Testis (tissue), 3 donors: ENCODE data around the gene ASIC2. TPM values are rescaled to one million over a fixed set of nuclear protein-coding genes. Genes with fewer than 3 reads are reported as not detected.

Source experiments
- DNase-seq: peaks from one replicate; pipeline ENCODE4 v3.0.0-alpha.2; 2019
- H3K27ac ChIP-seq, 2 donors: fragments of 200-600 bp; sonication (generic); one replicate each; pipeline ENCODE4 v1.5.1; 2019
- H3K27me3 ChIP-seq: fragments of 200-600 bp; sonication (generic); one replicate; pipeline ENCODE4 v1.5.1; 2019
- H3K36me3 ChIP-seq: fragments of 200-600 bp; sonication (generic); one replicate; pipeline ENCODE4 v1.5.1; 2017; ENCODE audit warnings: low read depth; ENCODE audit errors: missing control alignments
- H3K4me1 ChIP-seq: fragments of 200-600 bp; sonication (generic); one replicate; pipeline ENCODE4 v1.5.1; 2019
- H3K4me3 ChIP-seq, 2 donors: fragments of 200-600 bp; sonication (generic); one replicate each; pipeline ENCODE4 v1.5.1; 2017 to 2019
- H3K9me3 ChIP-seq: fragments of 200-600 bp; sonication (generic); one replicate; pipeline ENCODE4 v1.5.1; 2017
- POLR2A ChIP-seq: fragments of 450-650 bp; IDR thresholded peaks from one replicate; pipeline ENCODE4 v1.6.1; 2017; ENCODE audit warnings: antibody characterized with exemption, mild to moderate bottlenecking, moderate library complexity
- WGBS, 2 donors: methylation state at CpG; one replicate each; pipeline ENCODE4 v1.1.5; 2018; 5-methylcytosine and 5-hydroxymethylcytosine counted together
- intact Hi-C: fragments of 100-400 bp; cut with DNase I; formaldehyde crosslinking; loops from one replicate; pipeline ENCODE4 v1.15.1; 2023; ENCODE audit warnings: low total_unique reads
- polyA plus RNA-seq: library from polyadenylated mRNA; stranded (reverse); fragments of 350-450 nt; fragmentation: Illumina TruSeq; extraction: RNeasy Lipid Tissue Mini Kit (QIAGEN cat#74804); gene quantifications from one replicate; pipeline ENCODE4 v1.2.3, GENCODE V29; 2014; ENCODE audit warnings: low read depth, low replicate concordance; ENCODE audit not compliant: insufficient read depth
- total RNA-seq, 2 donors: library from RNA; depleted of rRNA; stranded (reverse); fragments of >200 nt; gene quantifications; one replicate each; pipeline ENCODE4 v1.2.3, GENCODE V29; 2016
- TF ChIP-seq, protein P1 (sequence below), 3 experiments: fragments of 450-650 bp in 2 of 3; fragments of 200-600 bp in 1 of 3; sonication (generic) in 1 of 3; IDR thresholded peaks; one replicate each; pipeline ENCODE4 v1.5.1; 2016 to 2019; ENCODE audit warnings: antibody characterized with exemption in 3 of 3, mild to moderate bottlenecking in 2 of 3, moderate library complexity in 1 of 3

Gene ASIC2
- total and polyA plus RNA-seq, 3 donors from 2014 or later: 0.73 to 1.0 (median 0.81) TPM

DNA sequence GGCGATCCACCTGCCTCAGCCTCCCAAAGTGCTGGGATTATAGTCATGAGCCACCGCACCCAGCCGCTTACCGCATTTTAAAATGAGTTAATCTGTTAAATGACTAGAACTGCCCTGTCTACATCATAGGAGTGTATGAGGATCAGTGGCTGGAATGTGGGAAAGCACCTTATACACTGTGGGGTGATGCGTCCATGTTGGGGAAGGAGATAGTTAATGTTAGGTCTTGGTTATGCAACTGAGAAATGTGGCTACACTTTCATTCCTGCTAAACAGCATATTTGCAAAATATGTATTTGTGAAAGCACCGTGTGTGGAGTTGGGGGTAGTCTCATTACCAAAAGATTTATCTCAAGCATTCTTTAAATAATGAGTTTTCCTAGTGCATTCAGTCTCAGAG lies 193.8 kb downstream of the ASIC2 start:
- intact Hi-C loops: no loop called here
- Histone ChIP-seq H3K27ac (no peak overlapping the region), H3K27me3 (no peaks in the 10 kb centered on the region), H3K4me1 (no peaks in the 10 kb centered on the region), H3K9me3 (no peaks in the 10 kb centered on the region), H3K36me3 (no peaks in the 10 kb centered on the region), H3K4me3 (no peak overlapping the region)
- DNase-seq: no peak
- TF ChIP-seq, protein P1, sequence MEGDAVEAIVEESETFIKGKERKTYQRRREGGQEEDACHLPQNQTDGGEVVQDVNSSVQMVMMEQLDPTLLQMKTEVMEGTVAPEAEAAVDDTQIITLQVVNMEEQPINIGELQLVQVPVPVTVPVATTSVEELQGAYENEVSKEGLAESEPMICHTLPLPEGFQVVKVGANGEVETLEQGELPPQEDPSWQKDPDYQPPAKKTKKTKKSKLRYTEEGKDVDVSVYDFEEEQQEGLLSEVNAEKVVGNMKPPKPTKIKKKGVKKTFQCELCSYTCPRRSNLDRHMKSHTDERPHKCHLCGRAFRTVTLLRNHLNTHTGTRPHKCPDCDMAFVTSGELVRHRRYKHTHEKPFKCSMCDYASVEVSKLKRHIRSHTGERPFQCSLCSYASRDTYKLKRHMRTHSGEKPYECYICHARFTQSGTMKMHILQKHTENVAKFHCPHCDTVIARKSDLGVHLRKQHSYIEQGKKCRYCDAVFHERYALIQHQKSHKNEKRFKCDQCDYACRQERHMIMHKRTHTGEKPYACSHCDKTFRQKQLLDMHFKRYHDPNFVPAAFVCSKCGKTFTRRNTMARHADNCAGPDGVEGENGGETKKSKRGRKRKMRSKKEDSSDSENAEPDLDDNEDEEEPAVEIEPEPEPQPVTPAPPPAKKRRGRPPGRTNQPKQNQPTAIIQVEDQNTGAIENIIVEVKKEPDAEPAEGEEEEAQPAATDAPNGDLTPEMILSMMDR (IDR thresholded peaks at IDR 0.05): no peak
- no peak for TF ChIP-seq POLR2A
- 81 to 83% methylated on average over 6 of the region's 6 CpGs for WGBS, 2 donors

- Histone ChIP-seq H3K27me3 (no peaks in the 10 kb centered on the region), H3K27ac (no peak overlapping the region), H3K4me3 (no peak overlapping the region), H3K9me3 (no peaks in the 10 kb centered on the region), H3K4me1 (no peaks in the 10 kb centered on the region), H3K36me3 (no peaks in the 10 kb centered on the region)
- TF ChIP-seq, protein P1 (IDR thresholded peaks at IDR 0.05): no peak
- no peak for TF ChIP-seq POLR2A
- WGBS, 2 donors: 76 to 81% methylated on average over 8 of the region's 8 CpGs
- DNase-seq: no peak
- intact Hi-C loops: no loop called here
These were observed 195.7 kb downstream of the ASIC2 start for GRCh38 chr17:33097411-33097810.

GRCh38 chr17:33096161-33096560 lies 196.9 kb downstream of the ASIC2 start:
- H3K9me3 ChIP-seq: no peaks in the 10 kb centered on the region
- no peak overlapping the region for H3K27ac ChIP-seq
- H3K27me3 ChIP-seq: no peaks in the 10 kb centered on the region
- 68 to 80% methylated on average over 4 of the region's 4 CpGs for WGBS, 2 donors
- H3K4me1 ChIP-seq: no peaks in the 10 kb centered on the region
- no peak for TF ChIP-seq POLR2A
- TF ChIP-seq, protein P1 (IDR thresholded peaks at IDR 0.05): no peak
- intact Hi-C loops: no loop called here
- no peaks in the 10 kb centered on the region for H3K36me3 ChIP-seq
- no peak overlapping the region for H3K4me3 ChIP-seq
- no peak for DNase-seq

DNA sequence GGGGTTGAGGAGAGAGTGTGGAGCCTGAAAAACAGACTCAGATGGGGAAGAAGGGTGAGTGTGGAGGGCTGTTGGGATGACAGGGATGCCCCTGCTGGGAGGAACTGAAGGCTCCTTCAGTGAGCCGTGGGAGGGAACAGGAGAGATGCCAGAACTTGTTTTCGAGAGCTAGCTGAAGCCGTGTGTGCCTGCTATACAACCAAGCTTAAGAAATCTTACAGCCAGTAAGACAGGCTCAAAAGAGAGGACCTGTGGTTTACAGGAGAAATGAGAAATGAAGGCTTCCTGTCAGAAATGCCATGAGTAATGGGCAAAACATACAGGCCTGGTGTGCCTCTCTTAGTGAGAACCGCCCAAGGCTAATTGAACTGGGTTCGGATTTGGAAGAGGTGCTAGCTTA lies 201.8 kb downstream of the ASIC2 start:
- Histone ChIP-seq H3K36me3 (no peaks in the 10 kb centered on the region), H3K4me1 (no peaks in the 10 kb centered on the region), H3K4me3 (no peak overlapping the region), H3K27me3 (no peaks in the 10 kb centered on the region), H3K27ac (no peak overlapping the region), H3K9me3 (no peaks in the 10 kb centered on the region)
- no peak for DNase-seq
- 52 to 55% methylated on average over 5 of the region's 5 CpGs for WGBS, 2 donors
- intact Hi-C loops: no loop called here
- TF ChIP-seq POLR2A: no peak
- TF ChIP-seq, protein P1 (IDR thresholded peaks at IDR 0.05): no peak

GRCh38 chr17:33090806-33091205 lies 202.3 kb downstream of the ASIC2 start:
- no peaks in the 10 kb centered on the region for H3K36me3 ChIP-seq
- TF ChIP-seq, protein P1 (IDR thresholded peaks at IDR 0.05): no peak
- no peak for TF ChIP-seq POLR2A
- no peaks in the 10 kb centered on the region for H3K9me3 ChIP-seq
- no peaks in the 10 kb centered on the region for H3K27me3 ChIP-seq
- H3K4me1 ChIP-seq: no peaks in the 10 kb centered on the region
- H3K4me3 ChIP-seq: no peak overlapping the region
- WGBS, 2 donors: 50 to 64% methylated on average over 1 of the region's 1 CpG
- H3K27ac ChIP-seq: no peak overlapping the region
- DNase-seq: no peak
- intact Hi-C loops: no loop called here
